HL-60 (cell line): ENCODE results near the gene OR10V1.
"Not testable (repeated sequence)": the region's sequence is repeated elsewhere in the genome, so short reads cannot be mapped to it uniquely, and the experiment has no call there.

ENCODE experiments used
- DNase-seq, 2 experiments: peaks; one replicate each; pipeline ENCODE4 v3.0.0-alpha.2; 2010 to 2020; ENCODE audit warnings: low read depth in 1 of 2, low spot score in 1 of 2
- H3K27ac ChIP-seq: fragments of 250-450 bp; sonication (Bioruptor Pico); replicated peaks from 2 replicates; pipeline ENCODE4 v1.5.1; 2020; ENCODE audit warnings: mild to moderate bottlenecking, moderate library complexity
- H3K27me3 ChIP-seq: fragments of 250-450 bp; sonication (Bioruptor Pico); 2 replicates; pipeline ENCODE4 v1.5.1; 2021; ENCODE audit warnings: mild to moderate bottlenecking, moderate library complexity; ENCODE audit not compliant: insufficient read depth, poor library complexity, severe bottlenecking
- H3K4me3 ChIP-seq: replicated peaks from 2 replicates; pipeline ENCODE4 v1.5.1; 2011; ENCODE audit warnings: mild to moderate bottlenecking, control low read depth, low read length; ENCODE audit not compliant: insufficient read depth
- GABPA ChIP-seq: IDR thresholded peaks from 2 replicates; pipeline ENCODE4 v1.6.1; 2012; ENCODE audit warnings: low read depth
- POLR2AphosphoS5 ChIP-seq: IDR thresholded peaks from 2 replicates; pipeline ENCODE4 v1.6.1; 2012; ENCODE audit warnings: low read depth
- SPI1 ChIP-seq: IDR thresholded peaks from 2 replicates; pipeline ENCODE4 v1.6.1; 2012; ENCODE audit warnings: low read depth, mild to moderate bottlenecking, borderline replicate concordance
- TF ChIP-seq, protein P1 (sequence below): IDR thresholded peaks from 2 replicates; pipeline ENCODE4 v1.6.1; 2012; ENCODE audit warnings: low read depth; ENCODE audit not compliant: insufficient replicate concordance
- TF ChIP-seq, protein P2 (sequence below): IDR thresholded peaks from one replicate; pipeline ENCODE4 v1.5.1; 2011; ENCODE audit warnings: low read length, control low read depth, inconsistent platforms; ENCODE audit not compliant: insufficient read depth

Gene OR10V1

DNA sequence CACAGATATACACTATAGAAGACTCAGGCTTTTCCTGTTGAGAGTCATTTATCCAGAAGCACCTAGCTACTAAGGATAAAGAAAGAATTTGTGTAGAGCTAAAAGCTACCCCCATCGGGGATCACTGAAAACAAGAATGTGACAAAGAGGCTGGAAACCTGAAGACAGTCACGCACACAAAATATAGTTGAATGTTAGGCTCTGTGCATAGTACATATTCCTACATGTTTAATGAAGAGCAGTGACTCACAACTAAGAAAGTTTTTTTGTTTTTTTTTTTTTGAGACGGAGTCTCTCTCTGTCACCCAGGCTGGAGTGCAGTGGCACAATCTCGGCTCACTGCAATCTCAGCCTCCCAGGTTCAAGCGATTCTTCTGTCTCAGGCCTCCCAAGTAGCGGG is 8.4 kb downstream of the OR10V1 start:
- Histone ChIP-seq H3K27me3 (no peaks in the 10 kb centered on the region), H3K27ac (no peak overlapping the region), H3K4me3 (no peak overlapping the region)
- TF ChIP-seq, protein P1, sequence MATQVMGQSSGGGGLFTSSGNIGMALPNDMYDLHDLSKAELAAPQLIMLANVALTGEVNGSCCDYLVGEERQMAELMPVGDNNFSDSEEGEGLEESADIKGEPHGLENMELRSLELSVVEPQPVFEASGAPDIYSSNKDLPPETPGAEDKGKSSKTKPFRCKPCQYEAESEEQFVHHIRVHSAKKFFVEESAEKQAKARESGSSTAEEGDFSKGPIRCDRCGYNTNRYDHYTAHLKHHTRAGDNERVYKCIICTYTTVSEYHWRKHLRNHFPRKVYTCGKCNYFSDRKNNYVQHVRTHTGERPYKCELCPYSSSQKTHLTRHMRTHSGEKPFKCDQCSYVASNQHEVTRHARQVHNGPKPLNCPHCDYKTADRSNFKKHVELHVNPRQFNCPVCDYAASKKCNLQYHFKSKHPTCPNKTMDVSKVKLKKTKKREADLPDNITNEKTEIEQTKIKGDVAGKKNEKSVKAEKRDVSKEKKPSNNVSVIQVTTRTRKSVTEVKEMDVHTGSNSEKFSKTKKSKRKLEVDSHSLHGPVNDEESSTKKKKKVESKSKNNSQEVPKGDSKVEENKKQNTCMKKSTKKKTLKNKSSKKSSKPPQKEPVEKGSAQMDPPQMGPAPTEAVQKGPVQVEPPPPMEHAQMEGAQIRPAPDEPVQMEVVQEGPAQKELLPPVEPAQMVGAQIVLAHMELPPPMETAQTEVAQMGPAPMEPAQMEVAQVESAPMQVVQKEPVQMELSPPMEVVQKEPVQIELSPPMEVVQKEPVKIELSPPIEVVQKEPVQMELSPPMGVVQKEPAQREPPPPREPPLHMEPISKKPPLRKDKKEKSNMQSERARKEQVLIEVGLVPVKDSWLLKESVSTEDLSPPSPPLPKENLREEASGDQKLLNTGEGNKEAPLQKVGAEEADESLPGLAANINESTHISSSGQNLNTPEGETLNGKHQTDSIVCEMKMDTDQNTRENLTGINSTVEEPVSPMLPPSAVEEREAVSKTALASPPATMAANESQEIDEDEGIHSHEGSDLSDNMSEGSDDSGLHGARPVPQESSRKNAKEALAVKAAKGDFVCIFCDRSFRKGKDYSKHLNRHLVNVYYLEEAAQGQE: no peak
- TF ChIP-seq, protein P2, sequence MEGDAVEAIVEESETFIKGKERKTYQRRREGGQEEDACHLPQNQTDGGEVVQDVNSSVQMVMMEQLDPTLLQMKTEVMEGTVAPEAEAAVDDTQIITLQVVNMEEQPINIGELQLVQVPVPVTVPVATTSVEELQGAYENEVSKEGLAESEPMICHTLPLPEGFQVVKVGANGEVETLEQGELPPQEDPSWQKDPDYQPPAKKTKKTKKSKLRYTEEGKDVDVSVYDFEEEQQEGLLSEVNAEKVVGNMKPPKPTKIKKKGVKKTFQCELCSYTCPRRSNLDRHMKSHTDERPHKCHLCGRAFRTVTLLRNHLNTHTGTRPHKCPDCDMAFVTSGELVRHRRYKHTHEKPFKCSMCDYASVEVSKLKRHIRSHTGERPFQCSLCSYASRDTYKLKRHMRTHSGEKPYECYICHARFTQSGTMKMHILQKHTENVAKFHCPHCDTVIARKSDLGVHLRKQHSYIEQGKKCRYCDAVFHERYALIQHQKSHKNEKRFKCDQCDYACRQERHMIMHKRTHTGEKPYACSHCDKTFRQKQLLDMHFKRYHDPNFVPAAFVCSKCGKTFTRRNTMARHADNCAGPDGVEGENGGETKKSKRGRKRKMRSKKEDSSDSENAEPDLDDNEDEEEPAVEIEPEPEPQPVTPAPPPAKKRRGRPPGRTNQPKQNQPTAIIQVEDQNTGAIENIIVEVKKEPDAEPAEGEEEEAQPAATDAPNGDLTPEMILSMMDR: no peak
- TF ChIP-seq POLR2AphosphoS5 (no peak), GABPA (no peak), SPI1 (no peak)
- no peak for DNase-seq

DNA sequence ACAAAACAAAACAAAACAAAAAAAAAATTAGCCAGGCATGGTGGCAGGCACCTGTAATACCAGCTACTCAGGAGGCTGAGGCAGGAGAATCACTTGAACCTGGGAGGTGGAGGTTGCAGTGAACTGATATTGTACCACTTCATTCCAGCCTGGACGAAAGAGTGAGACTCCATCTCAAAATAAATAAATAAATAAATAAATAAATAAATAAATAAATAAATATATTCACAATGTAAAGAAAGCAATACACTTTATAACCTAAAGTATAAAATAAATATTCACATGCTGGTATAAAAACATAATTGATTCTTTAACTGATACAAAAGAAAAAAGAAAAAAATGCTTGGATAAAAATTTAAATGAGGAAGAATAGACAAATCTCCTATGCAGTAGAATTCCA is 10.1 kb downstream of the OR10V1 start:
- H3K27me3 ChIP-seq, H3K4me3 ChIP-seq, DNase-seq, H3K27ac ChIP-seq: not testable (repeated sequence)

DNA sequence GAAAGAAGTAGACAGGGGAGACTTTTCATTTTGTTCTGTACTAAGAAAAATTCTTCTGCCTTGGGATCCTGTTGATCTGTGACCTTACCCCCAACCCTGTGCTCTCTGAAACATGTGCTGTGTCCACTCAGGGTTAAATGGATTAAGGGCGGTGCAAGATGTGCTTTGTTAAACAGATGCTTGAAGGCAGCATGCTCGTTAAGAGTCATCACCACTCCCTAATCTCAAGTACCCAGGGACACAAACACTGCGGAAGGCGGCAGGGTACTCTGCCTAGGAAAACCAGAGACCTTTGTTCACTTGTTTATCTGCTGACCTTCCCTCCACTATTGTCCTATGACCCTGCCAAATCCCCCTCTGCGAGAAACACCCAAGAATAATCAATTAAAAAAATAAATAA is 13.5 kb downstream of the OR10V1 start:
- not testable (repeated sequence) for H3K4me3 ChIP-seq, H3K27me3 ChIP-seq, H3K27ac ChIP-seq, DNase-seq

DNA sequence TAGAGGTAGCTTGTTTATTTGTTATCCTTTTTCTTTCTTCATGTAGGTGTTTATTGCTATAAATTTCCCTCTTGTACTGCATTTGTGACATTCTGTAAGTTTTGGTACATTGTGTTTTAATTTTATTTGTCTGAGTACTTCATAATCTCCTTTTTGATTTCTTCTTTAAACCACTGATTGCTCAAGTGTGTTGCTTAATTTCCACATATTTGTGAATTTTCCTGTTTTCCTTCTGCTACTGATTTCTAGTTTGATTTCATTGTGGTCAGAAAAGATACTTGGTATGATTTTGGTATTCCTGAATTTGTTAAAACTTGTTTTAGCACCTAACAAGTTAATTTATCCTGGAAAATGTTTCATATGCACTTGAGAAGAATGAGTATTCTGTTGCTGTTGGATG is 15.1 kb downstream of the OR10V1 start:
- DNase-seq: no peak
- Histone ChIP-seq H3K27ac (no peak overlapping the region), H3K27me3 (no peaks in the 10 kb centered on the region), H3K4me3 (no peak overlapping the region)
- TF ChIP-seq, protein P2: no peak
- TF ChIP-seq POLR2AphosphoS5: no peak
- TF ChIP-seq GABPA: no peak
- no peak for TF ChIP-seq SPI1
- TF ChIP-seq, protein P1: no peak

DNA sequence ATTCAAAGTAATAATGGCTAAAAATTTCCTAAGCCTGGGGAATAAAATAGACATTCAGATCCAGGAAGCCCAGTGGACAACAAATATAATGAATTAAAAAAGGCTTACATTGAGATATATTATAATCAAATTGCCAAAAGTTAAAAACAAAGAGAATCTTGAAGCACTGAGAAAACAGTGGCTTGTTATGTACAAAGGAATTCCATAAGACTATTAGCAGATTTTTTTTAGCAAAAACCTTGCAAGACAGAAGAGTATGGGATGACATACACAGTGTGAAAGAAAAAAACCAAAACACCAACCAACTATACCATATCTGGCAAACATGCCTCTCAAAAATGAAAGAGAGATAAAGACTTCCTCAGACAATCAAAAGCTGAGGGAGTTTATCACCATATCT is 20.7 kb downstream of the OR10V1 start:
- Histone ChIP-seq H3K27ac (no peak overlapping the region), H3K27me3 (no peaks in the 10 kb centered on the region), H3K4me3 (no peak overlapping the region)
- TF ChIP-seq, protein P1: no peak
- TF ChIP-seq, protein P2: no peak
- TF ChIP-seq SPI1: no peak
- no peak for TF ChIP-seq POLR2AphosphoS5
- TF ChIP-seq GABPA: no peak
- no peak for DNase-seq
